Diencephalon (tissue), 1 donor: Measurements from ENCODE around the gene FSTL5. TPM values are rescaled to one million over a fixed set of nuclear protein-coding genes. Genes with fewer than 3 reads are reported as not detected.

Experiments
- total RNA-seq: library from RNA; depleted of rRNA; stranded (reverse); fragments of >200 nt; gene quantifications from one replicate; pipeline ENCODE4 v1.2.3, GENCODE V29; 2014

The FSTL5 gene
- 70.1 TPM for total RNA-seq

GRCh38 chr4:162163892-162164759, at the start of gene FSTL5:
FSTL5 (minus strand) TSS chr4:162164000; CDS start chr4:162111396, 52,604 bp downstream.

